T1000 (cell line): ENCODE measurements around the gene SLC10A7.

Source experiments
- DNase-seq: peaks from one replicate; lab custom pipeline; 2025; ENCODE audit warnings: mixed read lengths; lab: John Stamatoyannopoulos, UW

Gene SLC10A7

DNA sequence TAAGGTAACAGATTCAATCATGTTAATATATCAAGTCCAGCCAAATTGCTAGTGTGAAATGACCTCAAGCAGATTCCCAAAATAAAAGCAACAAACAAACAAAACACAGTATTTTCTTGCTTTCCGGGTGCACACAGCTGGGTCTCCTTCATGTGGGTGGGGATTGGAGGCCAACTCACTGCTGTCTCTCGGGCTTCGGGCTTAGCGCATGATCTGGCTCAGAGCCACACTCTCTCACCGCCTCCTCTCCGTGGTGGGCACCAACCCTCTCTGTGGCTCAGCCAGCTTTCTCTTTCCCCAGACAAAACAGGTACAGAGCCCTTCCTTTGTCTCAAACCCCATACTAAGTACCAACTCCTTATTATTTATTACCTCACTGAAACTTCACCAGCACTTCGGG, 310.3 kb downstream of the SLC10A7 start:
- DNase-seq: no peak

GRCh38 chr4:146210890-146211289, 310.9 kb downstream of the SLC10A7 start:
- DNase-seq: no peak

GRCh38 chr4:146207410-146207809, 314.3 kb downstream of the SLC10A7 start:
- DNase-seq: no peak
